Activated CD8-positive, alpha-beta T cell treated with anti-CD3 and anti-CD28 coated beads, Interleukin-2, amount 10 ng/mL, durations not matched to agents 7 days and 5 days (primary cell): ENCODE measurements around the gene NOSTRIN. TPM values are rescaled to one million over a fixed set of nuclear protein-coding genes. Genes with fewer than 3 reads are reported as not detected.
"Not testable (repeated sequence)": the region's sequence is repeated elsewhere in the genome, so short reads cannot be mapped to it uniquely, and the experiment has no call there.

Experiments used
- ATAC-seq: fragments of 150-1000 bp; cut with Tn5 transposase; one replicate; pipeline ENCODE4 v1.10.0; 2021; ENCODE audit warnings: moderate library complexity
- CTCF ChIA-PET: fragments of 350-600 bp; sonication (Branson Sonifier 250); formaldehyde crosslinking; loops from one replicate; lab custom pipeline; 2021; ENCODE audit warnings: antibody characterized with exemption; lab: Charles Lee
- POLR2A ChIA-PET: fragments of 350-600 bp; sonication (Branson Sonifier 250); formaldehyde crosslinking; loops from one replicate; lab custom pipeline; 2021; ENCODE audit warnings: antibody characterized with exemption; lab: Charles Lee
- DNase-seq: peaks from one replicate; pipeline ENCODE4 v3.0.0-alpha.2; 2020
- H3K27ac Mint-ChIP-seq: one replicate; pipeline ENCODE4 v1.8.0; 2021; ENCODE audit warnings: mild to moderate bottlenecking, mixed read lengths
- H3K27me3 Mint-ChIP-seq: one replicate; pipeline ENCODE4 v1.8.0; 2021; ENCODE audit warnings: low read depth, mixed read lengths
- H3K36me3 Mint-ChIP-seq: one replicate; pipeline ENCODE4 v1.8.0; 2021; ENCODE audit warnings: low read depth, mixed read lengths
- H3K4me1 Mint-ChIP-seq: one replicate; pipeline ENCODE4 v1.8.0; 2021; ENCODE audit warnings: low read depth, mixed read lengths
- H3K4me3 Mint-ChIP-seq: one replicate; pipeline ENCODE4 v1.8.0; 2021; ENCODE audit warnings: mild to moderate bottlenecking, mixed read lengths
- H3K9me3 Mint-ChIP-seq: one replicate; pipeline ENCODE4 v1.8.0; 2022; ENCODE audit warnings: mixed read lengths; ENCODE audit not compliant: insufficient read depth
- total RNA-seq, 2 experiments: library from RNA; stranded (reverse); gene quantifications; one replicate each; pipeline ENCODE4 v1.2.3, GENCODE V29; 2021

The NOSTRIN gene
- total RNA-seq, 2 experiments from 2014 or later: not detected

GRCh38 chr2:168855601-168856000 is 53.2 kb downstream of the NOSTRIN start:
- ChIA-PET POLR2A (no interaction called here), CTCF (no interaction called here)
- H3K27ac Mint-ChIP-seq: no peak overlapping the region
- H3K4me3 Mint-ChIP-seq: no peak overlapping the region
- H3K27me3 Mint-ChIP-seq: no peaks in the 10 kb centered on the region
- no peaks in the 10 kb centered on the region for H3K4me1 Mint-ChIP-seq
- DNase-seq (no peak), ATAC-seq (no peak)
- no peaks in the 10 kb centered on the region for H3K9me3 Mint-ChIP-seq
- peaks cover 62% of the 10 kb centered on the region for H3K36me3 Mint-ChIP-seq

- no peaks in the 10 kb centered on the region for H3K4me1 Mint-ChIP-seq
- H3K27me3 Mint-ChIP-seq: no peaks in the 10 kb centered on the region
- ChIA-PET CTCF (no interaction called here), POLR2A (no interaction called here)
- peaks cover 59% of the 10 kb centered on the region for H3K36me3 Mint-ChIP-seq
- no peak for ATAC-seq
- H3K4me3 Mint-ChIP-seq: no peak overlapping the region
- no peak overlapping the region for H3K27ac Mint-ChIP-seq
- no peak for DNase-seq
- no peaks in the 10 kb centered on the region for H3K9me3 Mint-ChIP-seq
Measured at GRCh38 chr2:168858146-168858545, 55.7 kb downstream of the NOSTRIN start.

GRCh38 chr2:168867164-168867563 is 64.7 kb downstream of the NOSTRIN start:
- POLR2A ChIA-PET, DNase-seq, ATAC-seq, H3K9me3 Mint-ChIP-seq, H3K27ac Mint-ChIP-seq, CTCF ChIA-PET, H3K4me1 Mint-ChIP-seq, H3K27me3 Mint-ChIP-seq, H3K4me3 Mint-ChIP-seq: not testable (repeated sequence)
- peaks cover 70% of the 10 kb centered on the region for H3K36me3 Mint-ChIP-seq

DNA sequence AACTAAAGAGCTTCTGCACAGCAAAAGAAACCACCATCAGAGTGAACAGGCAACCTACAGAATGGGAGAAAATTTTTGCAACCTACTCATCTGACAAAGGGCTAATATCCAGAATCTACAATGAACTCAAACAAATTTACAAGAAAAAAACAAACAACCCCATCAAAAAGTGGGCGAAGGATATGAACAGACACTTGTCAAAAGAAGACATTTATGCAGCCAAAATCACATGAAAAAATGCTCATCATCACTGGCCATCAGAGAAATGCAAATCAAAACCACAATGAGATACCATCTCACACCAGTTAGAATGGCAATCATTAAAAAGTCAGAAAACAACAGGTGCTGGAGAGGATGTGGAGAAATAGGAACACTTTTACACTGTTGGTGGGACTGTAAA is 67.9 kb downstream of the NOSTRIN start:
- H3K27ac Mint-ChIP-seq, H3K4me3 Mint-ChIP-seq, H3K27me3 Mint-ChIP-seq, CTCF ChIA-PET, H3K4me1 Mint-ChIP-seq, DNase-seq, POLR2A ChIA-PET, H3K9me3 Mint-ChIP-seq, ATAC-seq: not testable (repeated sequence)
- H3K36me3 Mint-ChIP-seq: peaks cover 72% of the 10 kb centered on the region

GRCh38 chr2:168870824-168871223 is 68.4 kb downstream of the NOSTRIN start:
- POLR2A ChIA-PET, H3K4me1 Mint-ChIP-seq, CTCF ChIA-PET, H3K4me3 Mint-ChIP-seq, H3K27me3 Mint-ChIP-seq, DNase-seq, H3K9me3 Mint-ChIP-seq, H3K27ac Mint-ChIP-seq, ATAC-seq: not testable (repeated sequence)
- H3K36me3 Mint-ChIP-seq: peaks cover 70% of the 10 kb centered on the region

GRCh38 chr2:168874368-168875054 is 72.1 kb downstream of the NOSTRIN start:
- no peak for ATAC-seq
- Mint-ChIP-seq H3K4me1 (no peaks in the 10 kb centered on the region), H3K36me3 (peaks cover 56% of the 10 kb centered on the region)

GRCh38 chr2:168882163-168882562 is 79.7 kb downstream of the NOSTRIN start:
- H3K27ac Mint-ChIP-seq, CTCF ChIA-PET, H3K27me3 Mint-ChIP-seq, H3K4me3 Mint-ChIP-seq, ATAC-seq, DNase-seq, H3K9me3 Mint-ChIP-seq, POLR2A ChIA-PET: not testable (repeated sequence)
- H3K36me3 Mint-ChIP-seq: peaks cover 47% of the 10 kb centered on the region
- H3K4me1 Mint-ChIP-seq: peaks cover 12% of the 10 kb centered on the region

More at GRCh38 chr2:168874368-168875054, 72.1 kb downstream of the NOSTRIN start:
- H3K27ac Mint-ChIP-seq: no peak overlapping the region
- ChIA-PET POLR2A (interaction anchor here (0.8 kb wide), 1 partner anchor 422 kb away, joined by 3 read pairs; no protein-coding TSS in a partner anchor), CTCF (interaction anchor here (1.3 kb wide), 1 partner anchor 527 kb away, joined by 3 read pairs; no protein-coding TSS in a partner anchor)
- no peaks in the 10 kb centered on the region for H3K27me3 Mint-ChIP-seq
- DNase-seq: no peak
- H3K4me3 Mint-ChIP-seq: no peak overlapping the region
- H3K9me3 Mint-ChIP-seq: peaks cover 4% of the 10 kb centered on the region

GRCh38 chr2:168884975-168885374 is 82.5 kb downstream of the NOSTRIN start:
- Mint-ChIP-seq H3K27ac (no peak overlapping the region), H3K27me3 (no peaks in the 10 kb centered on the region), H3K4me1 (peaks cover 24% of the 10 kb centered on the region), H3K36me3 (peaks cover 56% of the 10 kb centered on the region), H3K4me3 (no peak overlapping the region), H3K9me3 (no peaks in the 10 kb centered on the region)
- ChIA-PET POLR2A (no interaction called here), CTCF (interaction anchor here (1.4 kb wide), 1 partner anchor 42 kb away, joined by 3 read pairs; no protein-coding TSS in a partner anchor)
- DNase-seq (no peak), ATAC-seq (no peak)

GRCh38 chr2:168889635-168890005 is 87.2 kb downstream of the NOSTRIN start:
- peaks cover 21% of the 10 kb centered on the region for H3K27me3 Mint-ChIP-seq
- ChIA-PET POLR2A (no interaction called here), CTCF (interaction anchor here (0.7 kb wide), 1 partner anchor 543 kb away, joined by 3 read pairs; no protein-coding TSS in a partner anchor)
- peaks cover 33% of the 10 kb centered on the region for H3K36me3 Mint-ChIP-seq
- H3K4me3 Mint-ChIP-seq: peak overlapping the region; percentile 93
- DNase-seq: no peak
- peak overlapping the region; percentile 96 for H3K27ac Mint-ChIP-seq
- H3K9me3 Mint-ChIP-seq: no peaks in the 10 kb centered on the region
- H3K4me1 Mint-ChIP-seq: peaks cover 25% of the 10 kb centered on the region
- ATAC-seq: peak; percentile 4

DNA sequence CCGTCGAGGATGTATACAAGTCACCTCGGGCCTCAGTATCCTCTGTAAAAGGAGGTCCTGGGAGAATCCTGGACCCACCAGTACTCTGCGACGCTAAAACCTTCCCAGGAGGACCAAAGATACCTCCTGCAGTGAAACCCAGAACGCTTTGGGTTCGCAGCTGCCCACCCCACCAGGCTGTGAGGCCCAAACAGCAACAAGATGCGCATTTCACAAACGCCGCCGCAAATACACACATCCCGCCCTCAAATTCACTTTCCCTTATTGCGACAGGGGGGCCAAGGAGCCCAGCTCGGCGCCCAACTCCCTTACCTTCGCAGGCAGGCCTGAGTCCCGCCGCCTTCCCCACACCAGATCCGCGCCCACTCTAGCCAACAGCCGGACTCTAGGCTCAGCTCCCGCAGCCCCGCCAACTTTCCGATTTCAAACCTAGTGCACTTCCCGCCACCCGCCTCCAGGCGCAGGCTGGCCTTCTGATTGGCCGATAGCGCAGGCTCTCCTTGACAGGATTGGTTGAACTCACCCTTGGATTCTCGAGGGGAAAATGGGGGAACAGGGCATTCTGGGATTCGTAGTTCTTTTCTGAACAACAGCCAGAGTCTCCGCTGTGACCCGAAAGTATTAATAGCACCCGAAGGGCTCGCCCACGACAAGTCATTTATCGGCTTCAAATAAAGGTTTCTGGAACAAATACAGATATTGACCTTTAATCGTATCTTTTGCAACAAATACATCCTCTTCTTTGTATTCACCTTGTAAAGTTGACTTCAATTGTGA is 87.8 kb downstream of the NOSTRIN start, which contains the start of gene SPC25:
SPC25 (minus strand) TSS at position 425 of the 777 bp plus-strand sequence. CDS start 911 bp downstream, outside the sequence.
- H3K4me1 Mint-ChIP-seq: peaks cover 23% of the 10 kb centered on the region
- POLR2A ChIA-PET: no interaction called here

DNA sequence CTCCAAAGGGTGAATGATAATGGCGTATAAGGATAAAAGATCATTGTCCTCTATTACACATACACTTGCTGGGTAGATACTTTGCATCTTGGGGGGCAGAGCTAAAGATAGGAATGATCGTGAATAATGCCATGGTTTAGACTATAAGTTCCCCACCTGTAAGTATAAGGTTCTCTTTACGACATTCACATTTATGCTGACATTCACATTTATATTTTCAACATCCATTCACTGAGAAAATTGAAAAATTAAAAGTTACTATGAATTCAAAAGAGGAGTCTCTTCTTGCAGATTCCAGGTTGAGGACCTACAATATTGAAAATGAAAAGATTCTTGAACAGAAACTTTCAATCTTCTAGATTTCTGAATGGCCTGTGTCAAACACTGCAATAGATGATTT is 89.9 kb downstream of the NOSTRIN start:
- CTCF ChIA-PET: interaction anchor here (0.6 kb wide), 1 partner anchor 72 kb away, joined by 3 read pairs; no protein-coding TSS in a partner anchor
- ATAC-seq: no peak
- Mint-ChIP-seq H3K27me3 (peaks cover 36% of the 10 kb centered on the region), H3K9me3 (no peaks in the 10 kb centered on the region), H3K36me3 (peaks cover 18% of the 10 kb centered on the region), H3K27ac (no peak overlapping the region), H3K4me3 (no peak overlapping the region), H3K4me1 (peaks cover 17% of the 10 kb centered on the region)
- POLR2A ChIA-PET: no interaction called here
- no peak for DNase-seq

More for the DNA sequence above, 87.8 kb downstream of the NOSTRIN start, which contains the start of gene SPC25:
- CTCF ChIA-PET: interaction anchor here (0.7 kb wide), 1 partner anchor 544 kb away, joined by 3 read pairs; no protein-coding TSS in a partner anchor
- Mint-ChIP-seq H3K4me3 (peak within 1 kb of the TSS; percentile 93), H3K36me3 (peaks cover 29% of the 10 kb centered on the region), H3K27ac (peak within 1 kb of the TSS; percentile 96), H3K27me3 (peaks cover 25% of the 10 kb centered on the region), H3K9me3 (no peaks in the 10 kb centered on the region)
- DNase-seq (peak; percentile 95), ATAC-seq (peak; percentile 100)

- H3K4me3 Mint-ChIP-seq: no peak overlapping the region
Measured at GRCh38 chr2:168894101-168894500, 91.7 kb downstream of the NOSTRIN start.

More at GRCh38 chr2:168894101-168894500, 91.7 kb downstream of the NOSTRIN start:
- H3K9me3 Mint-ChIP-seq: no peaks in the 10 kb centered on the region
- H3K27ac Mint-ChIP-seq: no peak overlapping the region
- CTCF ChIA-PET: no interaction called here
- POLR2A ChIA-PET: no interaction called here
- peaks cover 9% of the 10 kb centered on the region for H3K4me1 Mint-ChIP-seq
- peaks cover 37% of the 10 kb centered on the region for H3K27me3 Mint-ChIP-seq
- peaks cover 10% of the 10 kb centered on the region for H3K36me3 Mint-ChIP-seq
- DNase-seq: no peak
- ATAC-seq: no peak
